Naive B cell (primary cell): ENCODE measurements around the gene MBIP. TPM values are rescaled to one million over a fixed set of nuclear protein-coding genes. Genes with fewer than 3 reads are reported as not detected.

Experiments
- polyA plus RNA-seq, 6 donors: library from polyadenylated mRNA; unstranded; fragments of 300-500 nt; fragmentation: Illumina TruSeq; gene quantifications; one replicate each; pipeline ENCODE4 v1.2.3, GENCODE V29; 2021; ENCODE audit warnings: low read depth in 6 of 6

The MBIP gene
- polyA plus RNA-seq, 6 donors from 2014 or later: 8.6 to 17.7 (median 13.3) TPM

Other genes with a start within 250 kb of the MBIP start
- not detected for gene PTCSC3, start 143.9 kb downstream of the MBIP start, polyA plus RNA-seq
- gene NKX2-1, start 199.6 kb upstream of the MBIP start, polyA plus RNA-seq: not detected